ENCODE results near the gene PTPRK. TPM values are rescaled to one million over a fixed set of nuclear protein-coding genes. Genes with fewer than 3 reads are reported as not detected.

Gene PTPRK
- total RNA-seq, 1 experiment from 2014 or later, result 94.4 TPM

- H3K4me3 ChIP-seq (ENCODE audit: low read depth, low read length), result no peak overlapping the region
- Mint-ChIP-seq H3K27ac (ENCODE audit: unreplicated experiment) (no peak overlapping the region), H3K4me1 (ENCODE audit: low read depth, unreplicated experiment) (peaks cover under 1% of the 10 kb centered on the region), H3K4me3 (ENCODE audit: unreplicated experiment) (no peak overlapping the region), H3K27me3 (ENCODE audit: insufficient read depth, unreplicated experiment) (peaks cover 2% of the 10 kb centered on the region), H3K36me3 (ENCODE audit: insufficient read depth, unreplicated experiment) (no peaks in the 10 kb centered on the region), H3K9me3 (ENCODE audit: unreplicated experiment) (no peaks in the 10 kb centered on the region)
- no peaks in the 10 kb centered on the region for H3K9me3 ChIP-seq
- no peak for DNase-seq
- intact Hi-C loops (cut with micrococcal nuclease; ENCODE audit: unreplicated experiment), result no loop called here
- no TSS peak for BruUV-seq (replicated peaks)
- H3K36me3 ChIP-seq (ENCODE audit: control insufficient read depth, insufficient read depth, low read length), result no peaks in the 10 kb centered on the region
- no peaks in the 10 kb centered on the region for H3K4me1 ChIP-seq
- CTCF ChIA-PET, result no interaction called here
- POLR2A ChIA-PET, result no interaction called here
- H3K27me3 ChIP-seq (replicated peaks; ENCODE audit: control insufficient read depth, insufficient read depth, low read length), result no peaks in the 10 kb centered on the region
- no peak for TF ChIP-seq CTCF (IDR thresholded peaks at IDR 0.05; ENCODE audit: insufficient read depth in 1 of 2, low read depth in 1 of 2, low read length in 1 of 2, severe bottlenecking in 1 of 2, unreplicated experiment in 1 of 2)
Measured at GRCh38 chr6:128532827-128533226, 12.4 kb upstream of the PTPRK start.

GRCh38 chr6:128532136-128532535 lies 11.7 kb upstream of the PTPRK start:
- H3K36me3 Mint-ChIP-seq (ENCODE audit: insufficient read depth, unreplicated experiment), result no peaks in the 10 kb centered on the region
- peaks cover 7% of the 10 kb centered on the region for H3K4me1 Mint-ChIP-seq (ENCODE audit: low read depth, unreplicated experiment)
- Histone ChIP-seq H3K4me3 (ENCODE audit: low read depth, low read length) (no peak overlapping the region), H3K9me3 (no peaks in the 10 kb centered on the region), H3K4me1 (0 out of 2 replicates have a peak, but pooled peaks cover 4% of the 10 kb centered on the region), H3K36me3 (ENCODE audit: control insufficient read depth, insufficient read depth, low read length) (no peaks in the 10 kb centered on the region), H3K27me3 (replicated peaks; ENCODE audit: control insufficient read depth, insufficient read depth, low read length) (no peaks in the 10 kb centered on the region)
- DNase-seq, result no peak
- BruUV-seq (replicated peaks), result no TSS peak
- H3K27ac Mint-ChIP-seq (ENCODE audit: unreplicated experiment), result no peak overlapping the region
- no peak overlapping the region for H3K4me3 Mint-ChIP-seq (ENCODE audit: unreplicated experiment)
- ChIA-PET CTCF (no interaction called here), POLR2A (no interaction called here)
- TF ChIP-seq CTCF (IDR thresholded peaks at IDR 0.05; ENCODE audit: insufficient read depth in 1 of 2, low read depth in 1 of 2, low read length in 1 of 2, severe bottlenecking in 1 of 2, unreplicated experiment in 1 of 2), result no peak
- no peaks in the 10 kb centered on the region for H3K9me3 Mint-ChIP-seq (ENCODE audit: unreplicated experiment)
- intact Hi-C loops (cut with micrococcal nuclease; ENCODE audit: unreplicated experiment), result no loop called here
- peaks cover 2% of the 10 kb centered on the region for H3K27me3 Mint-ChIP-seq (ENCODE audit: insufficient read depth, unreplicated experiment)

DNA sequence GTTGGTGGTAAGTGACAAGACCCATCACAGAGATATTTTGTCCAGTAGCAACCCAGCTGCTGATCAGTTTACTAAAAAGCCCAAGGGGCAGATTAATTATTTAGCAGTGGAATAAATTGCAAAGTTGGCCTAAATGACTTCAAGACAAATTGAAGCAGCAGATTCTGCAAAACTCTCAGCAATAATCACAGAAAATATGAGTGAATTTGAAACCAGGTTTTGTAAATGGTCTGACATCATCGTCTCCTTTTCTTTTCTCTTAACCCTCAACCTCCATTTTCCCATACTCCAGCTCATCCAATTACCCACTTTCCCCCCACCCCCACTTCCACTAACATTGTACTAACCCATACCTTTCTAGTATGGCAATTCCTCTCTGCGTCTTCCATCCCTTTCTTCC lies 11.3 kb upstream of the PTPRK start:
- Mint-ChIP-seq H3K9me3 (ENCODE audit: unreplicated experiment) (no peaks in the 10 kb centered on the region), H3K36me3 (ENCODE audit: insufficient read depth, unreplicated experiment) (no peaks in the 10 kb centered on the region), H3K4me3 (ENCODE audit: unreplicated experiment) (no peak overlapping the region), H3K27ac (ENCODE audit: unreplicated experiment) (no peak overlapping the region), H3K4me1 (ENCODE audit: low read depth, unreplicated experiment) (peaks cover 7% of the 10 kb centered on the region), H3K27me3 (ENCODE audit: insufficient read depth, unreplicated experiment) (peaks cover 2% of the 10 kb centered on the region)
- H3K9me3 ChIP-seq, result no peaks in the 10 kb centered on the region
- H3K4me1 ChIP-seq, result 0 out of 2 replicates have a peak, but pooled peaks cover 4% of the 10 kb centered on the region
- no peak overlapping the region for H3K4me3 ChIP-seq (ENCODE audit: low read depth, low read length)
- POLR2A ChIA-PET, result no interaction called here
- CTCF ChIA-PET, result no interaction called here
- BruUV-seq (replicated peaks), result no TSS peak
- no peaks in the 10 kb centered on the region for H3K36me3 ChIP-seq (ENCODE audit: control insufficient read depth, insufficient read depth, low read length)
- intact Hi-C loops (cut with micrococcal nuclease; ENCODE audit: unreplicated experiment), result no loop called here
- no peak for DNase-seq
- no peaks in the 10 kb centered on the region for H3K27me3 ChIP-seq (replicated peaks; ENCODE audit: control insufficient read depth, insufficient read depth, low read length)
- no peak for TF ChIP-seq CTCF (IDR thresholded peaks at IDR 0.05; ENCODE audit: insufficient read depth in 1 of 2, low read depth in 1 of 2, low read length in 1 of 2, severe bottlenecking in 1 of 2, unreplicated experiment in 1 of 2)

Data from Caco-2 (cell line).